ENCODE data around the gene DIP2C.
"Not testable (repeated sequence)": the region's sequence is repeated elsewhere in the genome, so short reads cannot be mapped to it uniquely, and the experiment has no call there.

- TF ChIP-seq, protein P1, sequence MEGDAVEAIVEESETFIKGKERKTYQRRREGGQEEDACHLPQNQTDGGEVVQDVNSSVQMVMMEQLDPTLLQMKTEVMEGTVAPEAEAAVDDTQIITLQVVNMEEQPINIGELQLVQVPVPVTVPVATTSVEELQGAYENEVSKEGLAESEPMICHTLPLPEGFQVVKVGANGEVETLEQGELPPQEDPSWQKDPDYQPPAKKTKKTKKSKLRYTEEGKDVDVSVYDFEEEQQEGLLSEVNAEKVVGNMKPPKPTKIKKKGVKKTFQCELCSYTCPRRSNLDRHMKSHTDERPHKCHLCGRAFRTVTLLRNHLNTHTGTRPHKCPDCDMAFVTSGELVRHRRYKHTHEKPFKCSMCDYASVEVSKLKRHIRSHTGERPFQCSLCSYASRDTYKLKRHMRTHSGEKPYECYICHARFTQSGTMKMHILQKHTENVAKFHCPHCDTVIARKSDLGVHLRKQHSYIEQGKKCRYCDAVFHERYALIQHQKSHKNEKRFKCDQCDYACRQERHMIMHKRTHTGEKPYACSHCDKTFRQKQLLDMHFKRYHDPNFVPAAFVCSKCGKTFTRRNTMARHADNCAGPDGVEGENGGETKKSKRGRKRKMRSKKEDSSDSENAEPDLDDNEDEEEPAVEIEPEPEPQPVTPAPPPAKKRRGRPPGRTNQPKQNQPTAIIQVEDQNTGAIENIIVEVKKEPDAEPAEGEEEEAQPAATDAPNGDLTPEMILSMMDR (IDR thresholded peaks at IDR 0.05): not testable (repeated sequence)
- not testable (repeated sequence) for TF ChIP-seq POLR2AphosphoS5 (IDR thresholded peaks at IDR 0.05; ENCODE audit: insufficient read depth in 1 of 2, low read depth in 1 of 2)
Observed at GRCh38 chr10:394439-395101, 294.9 kb downstream of the DIP2C start.
